Stimulated activated memory B cell treated with anti-CD40 and anti-IgM and Interleukin-4, amounts not matched to agents 10 μg/mL and 1 μg/mL and 100 μg/mL, for 72 hours (primary cell): ENCODE results near the gene C3orf20.
A peak's percentile ranks its signal among the peaks of the same experiment; 100 is the strongest.
"Not testable (repeated sequence)": the region's sequence is repeated elsewhere in the genome, so short reads cannot be mapped to it uniquely, and the experiment has no call there.

Source experiments
- ATAC-seq: fragments of 150-1000 bp; cut with Tn5 transposase; 2 replicates; pipeline ENCODE4 v1.10.0; 2021
- H3K27ac Mint-ChIP-seq: one replicate; pipeline ENCODE4 v1.8.0; 2022; ENCODE audit warnings: mild to moderate bottlenecking, mixed read lengths
- H3K27me3 Mint-ChIP-seq: one replicate; pipeline ENCODE4 v1.8.0; 2022; ENCODE audit warnings: mixed read lengths
- H3K36me3 Mint-ChIP-seq: one replicate; pipeline ENCODE4 v1.8.0; 2022; ENCODE audit warnings: mixed read lengths
- H3K4me1 Mint-ChIP-seq: one replicate; pipeline ENCODE4 v1.8.0; 2022; ENCODE audit warnings: mixed read lengths
- H3K4me3 Mint-ChIP-seq: one replicate; pipeline ENCODE4 v1.8.0; 2022; ENCODE audit warnings: mild to moderate bottlenecking, moderate library complexity, mixed read lengths
- H3K9me3 Mint-ChIP-seq: one replicate; pipeline ENCODE4 v1.8.0; 2022; ENCODE audit warnings: mixed read lengths

The C3orf20 gene

DNA sequence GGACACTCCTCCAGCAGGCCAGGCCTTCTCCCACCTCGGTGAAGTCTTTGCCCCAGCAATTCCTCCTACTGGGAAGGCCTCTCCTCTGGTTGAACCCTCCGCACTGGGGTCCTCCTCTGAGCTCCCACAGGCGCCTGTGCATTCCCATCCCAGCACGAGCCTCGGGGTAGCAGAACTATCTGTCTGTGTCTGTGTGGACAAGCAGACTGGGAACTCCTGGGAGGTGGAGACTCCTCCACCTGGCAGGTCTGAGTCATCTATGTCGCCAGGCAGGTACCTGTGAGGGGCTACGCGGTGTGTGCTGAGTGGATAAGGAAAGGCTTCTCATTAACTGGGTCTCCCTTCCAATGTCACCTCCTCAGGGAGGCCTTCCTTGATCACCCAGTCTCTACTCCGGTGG, 134.7 kb downstream of the C3orf20 start:
- H3K9me3 Mint-ChIP-seq, H3K36me3 Mint-ChIP-seq, ATAC-seq, H3K4me3 Mint-ChIP-seq, H3K27ac Mint-ChIP-seq: not testable (repeated sequence)
- Mint-ChIP-seq H3K4me1 (peaks cover 17% of the 10 kb centered on the region), H3K27me3 (peaks cover 76% of the 10 kb centered on the region)

DNA sequence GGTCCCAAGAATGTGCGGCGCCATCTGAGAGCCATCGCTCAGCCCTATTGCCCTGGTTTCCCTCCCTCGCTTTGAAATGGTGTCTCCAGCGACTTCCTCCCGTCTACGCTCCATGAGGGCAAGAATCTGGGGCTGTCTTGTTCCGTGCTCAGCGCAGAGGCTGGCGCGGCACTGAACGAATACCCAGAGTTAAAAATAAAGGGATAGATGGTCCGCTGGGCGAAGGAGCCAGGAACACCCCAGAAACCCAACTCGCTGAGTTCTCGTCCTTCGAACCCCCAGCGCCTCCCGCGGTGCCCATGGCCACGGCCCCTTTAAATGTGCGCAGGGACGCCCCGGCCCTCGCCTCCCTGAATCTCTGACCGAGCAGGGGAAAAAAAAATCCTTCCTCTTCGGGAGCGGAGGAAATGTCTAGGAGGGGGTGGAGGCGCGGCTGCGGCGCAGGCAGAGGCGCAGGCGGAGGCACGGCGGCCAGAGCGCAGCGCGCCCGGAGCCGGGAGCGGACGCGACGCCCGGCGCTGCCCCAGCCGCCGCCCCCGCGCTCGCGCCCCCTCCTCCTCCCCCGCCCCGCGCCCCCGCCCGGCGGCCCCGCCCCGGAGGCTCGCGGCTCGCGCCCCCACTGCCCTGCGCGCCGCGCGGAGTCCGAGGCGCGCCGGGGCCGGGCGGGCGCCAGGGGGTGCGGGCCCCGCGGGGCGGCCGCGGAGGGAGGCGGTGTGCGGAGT, 135.3 kb downstream of the C3orf20 start:
- H3K27me3 Mint-ChIP-seq, result peaks cover 76% of the 10 kb centered on the region
- H3K9me3 Mint-ChIP-seq, result no peaks in the 10 kb centered on the region
- no peak overlapping the region for H3K4me3 Mint-ChIP-seq
- ATAC-seq, result no peak
- no peaks in the 10 kb centered on the region for H3K36me3 Mint-ChIP-seq
- no peak overlapping the region for H3K27ac Mint-ChIP-seq
- peaks cover 12% of the 10 kb centered on the region for H3K4me1 Mint-ChIP-seq

DNA sequence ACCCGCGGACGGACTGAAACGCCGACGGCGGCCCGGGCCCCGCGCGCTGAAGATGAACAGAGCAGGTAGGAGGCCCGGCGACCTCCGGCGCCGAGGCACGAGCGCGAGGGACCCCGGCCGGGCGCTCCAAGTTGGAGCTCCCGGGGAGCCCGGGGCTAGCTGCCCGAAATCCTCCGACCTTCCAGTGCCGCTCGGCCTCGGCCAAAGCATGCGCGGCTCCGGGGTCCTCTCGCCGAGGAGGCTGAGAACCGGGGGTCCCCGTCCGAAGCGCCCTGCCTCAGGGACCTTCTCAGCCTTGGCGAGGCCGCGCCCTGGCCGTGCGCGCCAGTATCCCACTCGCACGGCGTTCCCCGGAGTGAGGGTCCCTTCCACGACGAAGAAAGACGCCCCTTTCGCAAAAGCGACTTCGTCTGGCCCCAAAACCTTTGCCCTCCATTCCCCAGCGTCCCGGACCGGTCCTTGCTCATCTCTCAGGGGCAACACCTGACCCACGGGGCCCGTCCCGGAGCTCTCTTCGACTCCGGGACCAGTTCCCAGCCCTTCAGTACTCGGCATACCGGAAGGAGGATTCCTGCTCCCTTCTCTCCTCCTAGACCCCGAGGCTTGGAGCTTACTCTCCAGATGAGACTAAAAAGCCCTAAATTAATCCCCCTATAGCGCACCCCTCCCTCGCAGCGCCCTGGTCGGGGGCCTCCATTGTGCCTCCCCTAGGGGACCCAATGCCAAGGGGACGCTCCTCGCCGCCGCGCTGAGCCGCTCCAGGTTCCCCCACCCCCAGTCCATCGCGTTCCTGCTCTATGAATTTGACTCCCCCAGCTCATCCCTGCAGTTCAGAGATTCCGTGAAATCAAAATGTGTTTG, 136.1 kb downstream of the C3orf20 start:
- Mint-ChIP-seq H3K9me3 (no peaks in the 10 kb centered on the region), H3K27ac (no peak overlapping the region), H3K4me1 (peaks cover 12% of the 10 kb centered on the region), H3K27me3 (peaks cover 81% of the 10 kb centered on the region), H3K4me3 (peak overlapping the region; percentile 26), H3K36me3 (no peaks in the 10 kb centered on the region)
- no peak for ATAC-seq

DNA sequence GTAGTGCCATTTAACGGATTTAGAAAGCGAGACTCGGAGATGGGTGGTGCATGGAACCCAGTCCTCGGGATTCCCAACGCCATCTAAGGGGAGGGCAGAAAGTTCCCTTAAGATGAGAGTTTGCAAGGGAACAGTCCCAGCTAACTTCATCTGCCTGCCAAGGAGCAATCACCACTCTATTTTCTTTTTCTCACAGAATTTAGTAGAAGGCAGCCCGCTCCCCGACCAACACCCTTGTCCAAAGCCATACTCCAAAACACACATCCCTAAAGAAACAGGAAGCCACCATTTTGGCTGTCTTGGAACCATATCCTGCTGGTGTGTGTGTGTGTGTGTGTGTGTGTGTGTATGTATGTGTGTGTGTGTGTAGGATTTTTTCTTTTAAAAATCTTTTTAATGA, 136.7 kb downstream of the C3orf20 start:
- H3K9me3 Mint-ChIP-seq, result no peaks in the 10 kb centered on the region
- peaks cover 84% of the 10 kb centered on the region for H3K27me3 Mint-ChIP-seq
- no peaks in the 10 kb centered on the region for H3K36me3 Mint-ChIP-seq
- ATAC-seq, result no peak
- peaks cover 10% of the 10 kb centered on the region for H3K4me1 Mint-ChIP-seq
- no peak overlapping the region for H3K4me3 Mint-ChIP-seq
- no peak overlapping the region for H3K27ac Mint-ChIP-seq

DNA sequence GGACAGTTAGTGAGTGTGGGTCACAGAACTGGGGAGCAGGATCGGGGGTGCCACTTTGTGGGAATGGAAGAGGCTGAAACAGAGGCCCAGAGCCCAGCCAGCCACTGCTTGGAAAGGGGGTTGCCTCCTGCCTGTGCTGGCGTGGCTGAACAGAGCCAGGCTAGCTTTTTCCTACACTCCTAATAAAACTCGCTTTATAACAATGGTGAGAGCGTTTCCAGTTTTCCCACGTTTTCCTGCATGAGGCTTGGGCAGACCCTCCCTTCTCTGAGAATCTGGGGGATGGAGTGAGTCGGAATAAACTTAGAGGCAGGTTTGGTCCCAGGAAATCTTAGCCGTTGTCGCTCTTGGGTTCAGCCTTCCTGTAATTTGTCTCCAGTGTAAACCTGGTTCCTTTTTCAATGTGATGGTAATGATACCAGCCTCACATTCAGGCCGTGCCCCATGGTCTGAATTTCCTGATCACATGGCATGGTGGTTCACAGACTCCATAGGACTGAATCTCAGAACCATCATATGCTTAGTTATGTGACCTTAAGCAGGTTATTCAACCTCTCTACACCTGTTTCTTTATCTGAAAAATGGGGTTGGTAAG, 137.4 kb downstream of the C3orf20 start:
- Mint-ChIP-seq H3K4me1 (peaks cover 7% of the 10 kb centered on the region), H3K4me3 (no peak overlapping the region), H3K27me3 (peaks cover 79% of the 10 kb centered on the region), H3K9me3 (no peaks in the 10 kb centered on the region), H3K36me3 (no peaks in the 10 kb centered on the region), H3K27ac (no peak overlapping the region)
- no peak for ATAC-seq

DNA sequence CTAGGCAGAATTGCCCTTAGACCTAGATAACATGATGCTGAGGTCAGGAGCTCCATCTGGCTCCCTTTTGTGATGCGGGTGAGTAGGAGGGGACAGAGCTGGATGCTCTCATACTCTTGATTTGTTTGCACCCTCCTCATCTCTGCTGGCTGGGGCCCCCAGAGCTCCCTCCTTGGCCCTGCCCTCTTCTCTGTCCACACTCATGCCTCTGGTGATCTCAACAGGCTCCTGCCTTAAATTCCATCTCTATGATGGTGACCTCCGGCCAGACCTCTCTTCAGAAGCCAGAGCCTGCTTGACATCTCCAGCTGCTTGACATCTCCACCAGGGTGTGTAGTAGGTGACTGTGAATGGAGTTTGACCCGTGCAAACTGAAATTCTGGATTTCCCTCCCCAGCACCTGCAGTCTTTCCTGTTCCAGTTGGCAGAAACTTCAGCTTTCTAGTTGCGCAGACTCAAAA, 139.5 kb downstream of the C3orf20 start:
- Mint-ChIP-seq H3K27me3 (peaks cover 78% of the 10 kb centered on the region), H3K4me1 (peaks cover 7% of the 10 kb centered on the region), H3K27ac (no peak overlapping the region)

DNA sequence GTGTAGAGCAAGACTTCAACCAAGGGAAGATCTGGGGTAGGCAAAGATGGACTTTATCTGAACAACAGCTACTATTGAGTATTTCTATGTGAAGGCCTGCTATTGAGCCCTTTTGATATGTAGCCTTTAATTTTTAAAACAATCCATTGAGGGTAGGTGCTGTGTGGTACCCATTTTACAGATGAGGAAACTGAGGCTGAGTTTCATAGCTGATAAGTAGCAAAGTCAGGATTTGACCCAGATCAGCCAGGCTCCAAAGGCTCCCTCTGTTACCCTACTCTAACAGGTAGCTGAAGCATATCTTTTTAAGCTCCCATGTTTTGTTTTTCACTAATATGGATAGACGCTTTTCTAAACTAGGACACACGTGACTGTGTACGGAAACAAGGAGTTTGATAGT, 141.4 kb downstream of the C3orf20 start:
- peaks cover 80% of the 10 kb centered on the region for H3K27me3 Mint-ChIP-seq
- no peaks in the 10 kb centered on the region for H3K36me3 Mint-ChIP-seq
- H3K9me3 Mint-ChIP-seq, result no peaks in the 10 kb centered on the region
- ATAC-seq, result no peak
- H3K27ac Mint-ChIP-seq, result no peak overlapping the region
- peaks cover 2% of the 10 kb centered on the region for H3K4me1 Mint-ChIP-seq
- H3K4me3 Mint-ChIP-seq, result no peak overlapping the region

More for the DNA sequence above, 139.5 kb downstream of the C3orf20 start:
- Mint-ChIP-seq H3K9me3 (no peaks in the 10 kb centered on the region), H3K4me3 (no peak overlapping the region), H3K36me3 (no peaks in the 10 kb centered on the region)
- no peak for ATAC-seq

DNA sequence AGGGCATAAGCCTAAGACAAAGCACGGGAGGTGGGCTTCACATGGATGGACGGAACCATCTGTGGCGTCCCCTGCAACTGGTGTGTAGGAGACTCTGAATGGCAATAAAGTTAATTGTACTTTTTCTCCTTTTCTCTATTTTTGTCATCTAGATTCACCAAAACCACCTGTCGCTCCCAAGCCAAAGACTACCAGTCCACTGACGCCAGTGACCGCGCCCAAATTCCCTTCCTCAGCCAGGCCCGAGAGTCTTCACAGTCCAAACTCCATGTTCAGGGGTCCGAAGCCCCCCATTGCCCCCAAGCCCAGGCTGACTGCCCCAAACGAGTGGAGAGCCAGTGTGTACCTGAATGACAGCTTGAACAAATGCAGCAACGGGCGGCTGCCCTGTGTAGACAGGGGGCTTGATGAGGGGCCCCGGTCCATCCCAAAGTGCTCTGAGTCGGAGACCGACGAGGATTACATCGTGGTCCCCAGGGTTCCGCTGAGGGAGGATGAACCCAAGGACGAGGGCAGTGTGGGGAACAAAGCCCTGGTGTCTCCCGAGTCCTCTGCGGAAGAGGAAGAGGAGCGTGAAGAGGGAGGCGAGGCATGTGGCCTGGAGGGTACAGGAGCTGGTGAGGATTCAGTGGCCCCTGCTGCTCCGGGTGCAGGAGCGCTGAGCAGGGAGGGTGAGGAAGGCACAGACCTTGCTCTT, 144.0 kb downstream of the C3orf20 start, which contains the start of gene FGD5:
Gene FGD5, plus strand, starts transcription at position 159 of the 697 bp plus-strand sequence. Its CDS starts 110 bp downstream, at position 269.
- no peaks in the 10 kb centered on the region for H3K9me3 Mint-ChIP-seq
- H3K36me3 Mint-ChIP-seq, result no peaks in the 10 kb centered on the region
- ATAC-seq, result no peak
- peaks cover 54% of the 10 kb centered on the region for H3K27me3 Mint-ChIP-seq
- H3K4me1 Mint-ChIP-seq, result no peaks in the 10 kb centered on the region
- no peak within 1 kb of the TSS for H3K27ac Mint-ChIP-seq
- no peak within 1 kb of the TSS for H3K4me3 Mint-ChIP-seq

DNA sequence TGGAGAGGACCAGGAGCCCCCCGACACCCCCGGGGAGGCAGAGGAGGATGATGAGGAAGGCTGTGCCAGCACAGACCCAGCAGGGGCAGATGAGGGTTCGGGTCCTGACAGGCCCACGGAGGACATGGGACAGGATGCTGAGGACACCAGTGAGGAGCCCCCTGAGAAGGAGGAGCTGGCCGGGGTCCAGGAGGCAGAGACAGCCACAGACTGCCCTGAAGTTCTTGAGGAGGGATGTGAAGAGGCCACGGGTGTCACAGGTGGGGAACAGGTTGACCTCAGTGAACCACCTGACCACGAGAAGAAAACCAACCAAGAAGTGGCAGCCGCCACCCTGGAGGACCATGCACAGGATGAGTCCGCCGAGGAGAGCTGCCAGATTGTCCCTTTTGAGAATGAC, 144.7 kb downstream of the C3orf20 start:
- peak; percentile 39 for ATAC-seq
- Mint-ChIP-seq H3K27ac (no peak overlapping the region), H3K4me1 (no peaks in the 10 kb centered on the region), H3K9me3 (no peaks in the 10 kb centered on the region), H3K36me3 (no peaks in the 10 kb centered on the region), H3K27me3 (peaks cover 47% of the 10 kb centered on the region), H3K4me3 (no peak overlapping the region)

DNA sequence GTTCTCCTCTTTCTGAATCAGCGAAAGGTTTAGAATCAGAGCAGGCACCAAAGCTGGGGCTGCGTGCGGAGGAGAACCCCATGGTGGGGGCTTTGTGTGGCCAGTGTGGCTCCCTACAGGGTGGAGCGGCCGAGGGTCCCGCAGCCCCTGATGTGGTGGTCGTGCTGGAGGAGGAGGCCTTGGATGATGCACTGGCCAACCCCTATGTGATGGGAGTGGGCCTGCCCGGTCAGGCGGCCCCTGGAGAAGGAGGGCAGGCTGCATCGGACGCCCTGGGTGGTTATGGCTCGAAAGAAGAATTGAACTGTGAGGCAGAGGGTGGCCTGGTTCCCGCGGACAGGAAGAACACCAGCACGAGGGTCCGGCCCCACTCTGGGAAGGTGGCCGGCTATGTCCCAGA, 145.2 kb downstream of the C3orf20 start:
- Mint-ChIP-seq H3K27me3 (peaks cover 42% of the 10 kb centered on the region), H3K4me3 (no peak overlapping the region), H3K4me1 (no peaks in the 10 kb centered on the region), H3K27ac (no peak overlapping the region), H3K36me3 (no peaks in the 10 kb centered on the region), H3K9me3 (no peaks in the 10 kb centered on the region)
- no peak for ATAC-seq

DNA sequence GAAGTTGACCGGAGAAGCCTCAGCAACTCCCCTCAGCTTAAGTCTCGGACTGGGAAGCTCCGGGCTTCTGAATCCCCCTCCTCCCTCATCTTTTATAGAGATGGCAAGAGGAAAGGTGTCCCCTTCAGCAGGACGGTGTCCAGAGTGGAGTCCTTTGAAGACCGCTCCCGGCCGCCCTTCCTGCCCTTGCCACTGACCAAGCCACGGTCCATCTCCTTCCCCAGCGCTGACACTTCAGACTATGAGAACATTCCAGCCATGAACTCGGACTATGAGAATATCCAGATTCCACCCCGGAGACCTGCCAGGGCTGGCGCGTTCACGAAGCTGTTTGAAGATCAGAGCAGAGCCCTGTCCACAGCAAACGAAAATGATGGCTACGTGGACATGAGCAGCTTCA, 146.2 kb downstream of the C3orf20 start:
- Mint-ChIP-seq H3K9me3 (no peaks in the 10 kb centered on the region), H3K27me3 (peaks cover 32% of the 10 kb centered on the region), H3K4me1 (no peaks in the 10 kb centered on the region), H3K4me3 (no peak overlapping the region), H3K36me3 (no peaks in the 10 kb centered on the region), H3K27ac (no peak overlapping the region)
- no peak for ATAC-seq

DNA sequence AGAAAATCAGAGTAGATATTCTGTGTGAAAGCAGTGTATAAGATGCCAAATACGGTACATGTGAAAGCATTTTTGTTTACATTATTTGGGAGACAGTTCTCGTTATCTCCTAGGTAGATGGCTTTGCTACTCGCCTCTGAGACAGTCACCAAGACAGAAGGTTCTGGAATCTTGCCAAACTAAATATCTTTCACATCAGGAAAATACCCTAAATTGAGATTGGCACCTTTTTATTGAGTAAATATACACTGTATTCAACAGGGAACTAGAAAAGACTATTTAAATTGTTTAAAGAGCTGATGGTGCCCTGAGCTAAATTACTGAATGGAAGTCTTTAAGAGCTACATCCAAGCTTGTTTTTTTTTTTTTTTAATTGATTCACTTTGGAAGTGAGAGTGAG, 147.2 kb downstream of the C3orf20 start:
- Mint-ChIP-seq H3K4me1 (no peaks in the 10 kb centered on the region), H3K27me3 (peaks cover 26% of the 10 kb centered on the region), H3K9me3 (no peaks in the 10 kb centered on the region), H3K4me3 (no peak overlapping the region), H3K27ac (no peak overlapping the region), H3K36me3 (no peaks in the 10 kb centered on the region)
- no peak for ATAC-seq
